H1 (cell line): Measurements from ENCODE around the gene ME3. TPM values are rescaled to one million over a fixed set of nuclear protein-coding genes. Genes with fewer than 3 reads are reported as not detected.

Experiments used
- CTCF ChIA-PET: fragments of 300-600 bp; sonication (Branson Sonifier 250); formaldehyde crosslinking; loops from one replicate; lab custom pipeline; 2021; ENCODE audit not compliant: partially characterized antibody; lab: Charles Lee
- POLR2A ChIA-PET: fragments of 300-600 bp; sonication (Branson Sonifier 250); formaldehyde crosslinking; loops from one replicate; lab custom pipeline; 2021; ENCODE audit warnings: inconsistent platforms; ENCODE audit not compliant: partially characterized antibody; lab: Charles Lee
- DNase-seq, 2 experiments: peaks; one replicate each; pipeline versions ENCODE4 v3.0.0 to v3.0.0-alpha.2; 2010 to 2022; ENCODE audit warnings: low spot score in 2 of 2, low read depth in 1 of 2, mixed read lengths in 1 of 2
- FAIRE-seq: peaks from 2 replicates; lab custom pipeline; 2011; peaks lifted over from hg19 to GRCh38; lab: Jason Lieb, UNC
- H2AFZ ChIP-seq: 2 replicates; pipeline ENCODE4 v1.8.1; 2012; ENCODE audit warnings: low read length, inconsistent platforms
- H2AK5ac ChIP-seq: 2 replicates; pipeline ENCODE4 v1.6.1; 2013; ENCODE audit warnings: low read depth, low read length
- H2BK120ac ChIP-seq: replicated peaks from 2 replicates; pipeline ENCODE3; 2013; ENCODE audit warnings: low read depth, low read length, inconsistent platforms
- H2BK12ac ChIP-seq: 2 replicates; pipeline ENCODE4 v1.6.1; 2013; ENCODE audit warnings: low read depth, low read length
- H2BK15ac ChIP-seq: 2 replicates; pipeline ENCODE4 v1.6.1; 2013; ENCODE audit warnings: low read length
- H2BK20ac ChIP-seq: 2 replicates; pipeline ENCODE4 v1.6.1; 2013; ENCODE audit warnings: low read length
- H2BK5ac ChIP-seq: 2 replicates; pipeline ENCODE4 v1.6.1; 2013; ENCODE audit warnings: low read depth, low read length
- H3K14ac ChIP-seq: 2 replicates; pipeline ENCODE4 v1.6.1; 2013; ENCODE audit warnings: inconsistent platforms; ENCODE audit not compliant: insufficient read length
- H3K18ac ChIP-seq: 2 replicates; pipeline ENCODE4 v1.6.1; 2013; ENCODE audit warnings: low read length; ENCODE audit errors: extremely low read depth
- H3K23ac ChIP-seq: 2 replicates; pipeline ENCODE4 v1.6.1; 2013; ENCODE audit warnings: inconsistent platforms; ENCODE audit not compliant: insufficient read length
- H3K23me2 ChIP-seq: 2 replicates; pipeline ENCODE4 v1.6.1; 2013; ENCODE audit warnings: low read depth, low read length
- H3K27ac ChIP-seq: 2 replicates; pipeline ENCODE4 v1.6.1; 2011; ENCODE audit warnings: low read depth, low read length, inconsistent platforms
- H3K27me3 ChIP-seq, 4 experiments: replicated peaks in 1 of 4; 1 replicate in 1 of 4; 2 replicates in 3 of 4; pipeline versions ENCODE4 v1.6.1 to v1.8.1; 2011 to 2013; ENCODE audit warnings: low read length in 3 of 4, mild to moderate bottlenecking in 3 of 4, inconsistent platforms in 2 of 4, mixed read lengths in 2 of 4, moderate library complexity in 1 of 4; ENCODE audit not compliant: control insufficient read depth in 3 of 4, insufficient read depth in 3 of 4; ENCODE audit errors: extremely low read depth in 1 of 4
- H3K36me3 ChIP-seq, 4 experiments: 2 replicates each; pipeline versions ENCODE4 v1.6.1 to v1.8.1; 2011 to 2013; ENCODE audit warnings: mild to moderate bottlenecking in 4 of 4, low read length in 3 of 4, moderate library complexity in 2 of 4, control low read depth in 1 of 4, inconsistent platforms in 1 of 4; ENCODE audit not compliant: insufficient read depth in 4 of 4, control insufficient read depth in 2 of 4
- H3K4ac ChIP-seq: replicated peaks from 2 replicates; pipeline ENCODE3; 2013; ENCODE audit warnings: low read length, low read depth, mixed read lengths, inconsistent platforms; ENCODE audit not compliant: insufficient read length
- H3K4me1 ChIP-seq, 4 experiments: replicated peaks in 1 of 4; 1 replicate in 1 of 4; 2 replicates in 3 of 4; pipeline versions ENCODE4 v1.6.1 to v1.8.1; 2011 to 2013; ENCODE audit warnings: low read length in 3 of 4, inconsistent platforms in 2 of 4, mixed read lengths in 1 of 4; ENCODE audit not compliant: insufficient read depth in 4 of 4, control insufficient read depth in 3 of 4
- H3K4me2 ChIP-seq, 2 experiments: 2 replicates each; pipeline versions ENCODE4 v1.6.1 to v1.8.1; 2011 to 2013; ENCODE audit warnings: low read depth in 2 of 2, low read length in 2 of 2, control low read depth in 1 of 2, inconsistent platforms in 1 of 2, mild to moderate bottlenecking in 1 of 2; ENCODE audit not compliant: insufficient read depth in 1 of 2
- H3K4me3 ChIP-seq, 4 experiments: fragments of 200-600, 300-600 bp in 1 of 4; sonication (generic), shearing (Covaris generic), sonication (Bioruptor Twin) in 1 of 4; 2 replicates each; pipeline versions ENCODE4 v1.5.1 to v1.8.1; 2011 to 2016; ENCODE audit warnings: low read length in 4 of 4, low read depth in 3 of 4, control low read depth in 2 of 4, inconsistent platforms in 2 of 4, mild to moderate bottlenecking in 2 of 4, mixed read lengths in 1 of 4, moderate library complexity in 1 of 4; ENCODE audit not compliant: insufficient read depth in 2 of 4; ENCODE audit errors: extremely low read depth in 1 of 4
- H3K56ac ChIP-seq: replicated peaks from 2 replicates; pipeline ENCODE3; 2013; ENCODE audit warnings: low read depth, mild to moderate bottlenecking, mixed read lengths, low read length, inconsistent platforms; ENCODE audit not compliant: insufficient read length
- H3K79me1 ChIP-seq: 2 replicates; pipeline ENCODE4 v1.6.1; 2013; ENCODE audit warnings: low read depth, low read length, control low read depth
- H3K79me2 ChIP-seq, 2 experiments: 2 replicates each; pipeline versions ENCODE4 v1.6.1 to v1.8.1; 2012 to 2013; ENCODE audit warnings: low read length in 2 of 2, mild to moderate bottlenecking in 2 of 2, inconsistent platforms in 1 of 2; ENCODE audit not compliant: insufficient read depth in 2 of 2, control insufficient read depth in 1 of 2
- H3K9ac ChIP-seq, 4 experiments: replicated peaks in 1 of 4; 1 replicate in 1 of 4; 2 replicates in 3 of 4; pipeline versions ENCODE4 v1.6.1 to v1.8.1; 2011 to 2013; ENCODE audit warnings: low read depth in 3 of 4, low read length in 3 of 4, control low read depth in 2 of 4, mild to moderate bottlenecking in 2 of 4, moderate library complexity in 2 of 4, inconsistent platforms in 1 of 4; ENCODE audit errors: extremely low read depth in 1 of 4
- H3K9me3 ChIP-seq, 2 experiments: 2 replicates each; pipeline versions ENCODE4 v1.6.1 to v1.8.1; 2012 to 2013; ENCODE audit warnings: mild to moderate bottlenecking in 2 of 2, moderate library complexity in 2 of 2, control low read depth in 1 of 2, inconsistent platforms in 1 of 2, low read depth in 1 of 2, low read length in 1 of 2, mixed read lengths in 1 of 2; ENCODE audit not compliant: insufficient read depth in 2 of 2
- H4K20me1 ChIP-seq, 2 experiments: replicated peaks in 1 of 2; 2 replicates each; pipeline versions ENCODE3 to v1.8.1; 2011 to 2013; ENCODE audit warnings: inconsistent platforms in 2 of 2, low read length in 2 of 2, mild to moderate bottlenecking in 1 of 2; ENCODE audit not compliant: insufficient read depth in 2 of 2, control insufficient read depth in 1 of 2
- H4K5ac ChIP-seq: 2 replicates; pipeline ENCODE4 v1.6.1; 2013; ENCODE audit warnings: low read length, low read depth, mixed read lengths, inconsistent platforms; ENCODE audit not compliant: insufficient read length
- H4K8ac ChIP-seq: 2 replicates; pipeline ENCODE4 v1.8.0; 2013; ENCODE audit warnings: mild to moderate bottlenecking, moderate library complexity, low read length, inconsistent platforms; ENCODE audit not compliant: insufficient read depth; ENCODE audit errors: extremely low read depth
- H4K91ac ChIP-seq: replicated peaks from 2 replicates; pipeline ENCODE3; 2013; ENCODE audit warnings: low read length, mixed read lengths, inconsistent platforms; ENCODE audit not compliant: insufficient read length
- CBX8 ChIP-seq: fragments of 300-800, 300-1000 bp; sonication (generic); IDR thresholded peaks from 2 replicates; pipeline ENCODE4 v1.7.1; 2016; ENCODE audit warnings: low read depth, low read length, borderline replicate concordance
- EP300 ChIP-seq, 2 experiments: IDR thresholded peaks; 1 replicate in 1 of 2; 2 replicates in 1 of 2; pipeline ENCODE4 v1.6.1; 2011 to 2012; ENCODE audit warnings: low read depth in 2 of 2, low read length in 2 of 2, mild to moderate bottlenecking in 2 of 2, borderline replicate concordance in 1 of 2, inconsistent platforms in 1 of 2, moderate library complexity in 1 of 2
- GABPA ChIP-seq: IDR thresholded peaks from 2 replicates; pipeline ENCODE4 v1.6.1; 2011; ENCODE audit warnings: mild to moderate bottlenecking, low read length, moderate library complexity, borderline replicate concordance; ENCODE audit not compliant: insufficient read depth
- NANOG ChIP-seq: IDR thresholded peaks from 2 replicates; pipeline ENCODE4 v1.6.1; 2011; ENCODE audit warnings: low read length, low read depth, mild to moderate bottlenecking, inconsistent platforms; ENCODE audit not compliant: insufficient read depth, poor library complexity, severe bottlenecking
- RFX5 ChIP-seq: IDR thresholded peaks from 2 replicates; pipeline ENCODE4 v1.6.1; 2011; ENCODE audit warnings: low read depth, low read length, improper control_type of control experiment, borderline replicate concordance
- TAF7 ChIP-seq: optimal IDR thresholded peaks from 2 replicates; pipeline ENCODE3; 2011; ENCODE audit warnings: low read depth, mild to moderate bottlenecking, inconsistent platforms, low read length, moderate library complexity, borderline replicate concordance
- TEAD4 ChIP-seq: IDR thresholded peaks from 2 replicates; pipeline ENCODE4 v1.6.1; 2012; ENCODE audit warnings: low read depth, low read length, inconsistent platforms, mixed read lengths
- WGBS, 2 experiments: shearing (Covaris generic) in 1 of 2; methylation state at CpG; one replicate each; pipeline versions ENCODE4 v1.1.6 to v1.1.7; 2013 to 2015; ENCODE audit warnings: low lambda C conversion rate in 2 of 2, mixed read lengths in 2 of 2, inconsistent platforms in 1 of 2, low coverage in 1 of 2, missing lambda C conversion rate in 1 of 2; ENCODE audit not compliant: insufficient replicate concordance in 2 of 2, insufficient coverage in 1 of 2, insufficient read length in 1 of 2; ENCODE audit errors: extremely low coverage in 1 of 2, missing lambda C conversion rate in 1 of 2; 5-methylcytosine and 5-hydroxymethylcytosine counted together
- polyA plus RNA-seq, 7 experiments: library from polyadenylated mRNA; depleted of rRNA in 3 of 7; stranded (reverse) in 5 of 7; unstranded in 2 of 7; fragments of >200 nt in 5 of 7; fragments of 200-250 nt in 2 of 7; gene quantifications; 1 replicate in 5 of 7; 2 replicates in 1 of 7; 4 replicates in 1 of 7; pipeline versions ENCODE4 v1.2.1 to v1.2.3, GENCODE V29; 2011 to 2013; ENCODE audit warnings: missing spikeins in 2 of 7, mixed read lengths in 2 of 7
- total RNA-seq: library from RNA; stranded (reverse); fragmentation: NEBNext Ultra II Directional; extraction: Animal tissue kit (Norgen Biotek cat#: 25700); gene quantifications from 2 replicates; pipeline ENCODE4 v1.2.1, GENCODE V29; 2021
- TF ChIP-seq, protein P1 (sequence below): IDR thresholded peaks from 2 replicates; pipeline ENCODE4 v1.6.1; 2011; ENCODE audit warnings: low read length, improper control_type of control experiment

ME3 gene
- total and polyA plus RNA-seq, 2 of the 8 experiments (the other 6 are each of a cell fraction or from before 2014, with no cell fraction given) = 1.5 to 2.8 TPM

DNA sequence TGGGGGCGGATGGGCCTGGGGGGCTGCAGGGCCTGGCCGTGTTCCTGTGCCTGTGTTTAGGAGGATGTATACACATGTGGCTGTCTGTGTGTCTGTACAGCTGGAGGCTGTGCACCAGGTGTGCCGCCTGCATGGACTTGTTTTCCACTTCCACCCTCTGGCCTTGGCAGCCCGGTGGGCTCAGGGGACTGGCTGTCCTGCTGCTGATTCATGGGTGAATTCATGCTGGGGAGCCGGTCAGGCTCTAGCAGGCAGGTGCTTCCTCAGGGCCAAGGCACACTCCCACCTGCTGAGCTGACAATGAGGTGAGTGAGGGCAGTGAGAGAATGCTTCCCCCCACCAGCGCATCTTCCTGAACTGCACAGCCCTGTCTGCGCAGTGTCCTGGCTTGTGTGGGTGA, 209.3 kb downstream of the ME3 start:
- Histone ChIP-seq H2BK5ac (peak overlapping the region; percentile 21), H3K4ac (no peak overlapping the region), H3K14ac (no peak overlapping the region), H3K18ac (no peak overlapping the region), H3K4me2 (no peak overlapping the region), H3K79me2 (no peaks in the 10 kb centered on the region), H3K56ac (no peak overlapping the region), H3K27me3 (no peaks in the 10 kb centered on the region), H2BK15ac (0 out of 2 replicates have a peak overlapping the region, but pooled peaks have one; percentile 33), H3K23ac (no peak overlapping the region), H4K8ac (peak overlapping the region; percentile 8; the same call in 1 of the 2 replicates), H2BK120ac (no peak overlapping the region), H3K9me3 (no peaks in the 10 kb centered on the region), H4K5ac (no peak overlapping the region), H3K4me3 (no peak overlapping the region), H2AFZ (no peak overlapping the region), H4K91ac (no peak overlapping the region), H3K23me2 (peaks cover 1% of the 10 kb centered on the region; the same call in 1 of the 2 replicates), H3K27ac (no peak overlapping the region), H3K4me1 (no peaks in the 10 kb centered on the region; a peak in 1 of 7 replicates), H3K9ac (no peak overlapping the region), H2BK20ac (no peak overlapping the region), H2BK12ac (no peak overlapping the region), H4K20me1 (peaks cover 0 to 1% of the 10 kb centered on the region in 2 experiments), H3K36me3 (no peaks in the 10 kb centered on the region), H2AK5ac (no peak overlapping the region), H3K79me1 (no peaks in the 10 kb centered on the region)
- 90% methylated on average over 7 of the region's 7 CpGs; no CpG with 5 or more reads in 1 of the 2 experiments for WGBS, 2 experiments
- DNase-seq = no peak
- no peak for FAIRE-seq
- no peak for TF ChIP-seq NANOG
- TF ChIP-seq TEAD4 = no peak
- no peak for TF ChIP-seq RFX5
- no peak for TF ChIP-seq EP300 (IDR thresholded peaks at IDR 0.05; ENCODE audit: borderline replicate concordance in 1 of 2, low read depth in 2 of 2, low read length in 2 of 2)
- TF ChIP-seq GABPA = no peak
- TF ChIP-seq CBX8 = no peak
- no peak for TF ChIP-seq TAF7
- TF ChIP-seq, protein P1, sequence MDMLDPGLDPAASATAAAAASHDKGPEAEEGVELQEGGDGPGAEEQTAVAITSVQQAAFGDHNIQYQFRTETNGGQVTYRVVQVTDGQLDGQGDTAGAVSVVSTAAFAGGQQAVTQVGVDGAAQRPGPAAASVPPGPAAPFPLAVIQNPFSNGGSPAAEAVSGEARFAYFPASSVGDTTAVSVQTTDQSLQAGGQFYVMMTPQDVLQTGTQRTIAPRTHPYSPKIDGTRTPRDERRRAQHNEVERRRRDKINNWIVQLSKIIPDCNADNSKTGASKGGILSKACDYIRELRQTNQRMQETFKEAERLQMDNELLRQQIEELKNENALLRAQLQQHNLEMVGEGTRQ = no peak
- ChIA-PET POLR2A (no interaction called here), CTCF (interaction anchor here (0.7 to 3.9 kb wide), 7 partner anchors 9 to 145 kb away, joined by 3 to 23 read pairs (median 4); no protein-coding TSS in a partner anchor)
